Measurements from ENCODE around the gene DCTN1. TPM values are rescaled to one million over a fixed set of nuclear protein-coding genes. Genes with fewer than 3 reads are reported as not detected.

DCTN1 gene
- total RNA-seq, 2 donors from 2014 or later = 93.9 to 294 TPM

DNA sequence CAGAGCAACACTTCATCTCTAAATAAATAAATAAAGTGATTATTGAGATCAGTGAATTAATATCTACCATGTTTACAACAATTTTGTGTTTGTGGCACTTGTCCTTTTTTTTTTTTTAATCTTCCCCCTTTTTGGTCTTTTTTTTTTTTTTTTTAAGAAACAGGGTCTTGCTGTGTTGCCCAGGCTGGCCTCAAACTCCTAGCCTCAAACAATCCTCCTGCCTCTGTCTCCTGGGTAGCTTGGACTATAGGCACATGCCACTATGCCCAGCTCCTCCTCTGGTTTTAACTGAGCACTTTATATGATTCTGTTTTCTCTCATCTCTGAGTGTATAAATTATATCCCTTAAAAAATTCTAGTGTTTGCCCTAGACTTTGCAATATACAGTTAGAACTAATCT, 67.2 kb downstream of the DCTN1 start:
- DNase-seq (ENCODE audit: low spot score) = no peak
- Histone ChIP-seq H3K9me3 (no peaks in the 10 kb centered on the region), H3K27me3 (replicated peaks; ENCODE audit: insufficient read depth) (no peaks in the 10 kb centered on the region), H3K4me1 (replicated peaks) (no peaks in the 10 kb centered on the region), H3K36me3 (no peaks in the 10 kb centered on the region), H3K4me3 (no peak overlapping the region), H3K27ac (no peak overlapping the region)
- intact Hi-C loops (cut with DNase I) = no loop called here
- TF ChIP-seq POLR2AphosphoS5 (IDR thresholded peaks at IDR 0.05) = no peak
- TF ChIP-seq, protein P1, sequence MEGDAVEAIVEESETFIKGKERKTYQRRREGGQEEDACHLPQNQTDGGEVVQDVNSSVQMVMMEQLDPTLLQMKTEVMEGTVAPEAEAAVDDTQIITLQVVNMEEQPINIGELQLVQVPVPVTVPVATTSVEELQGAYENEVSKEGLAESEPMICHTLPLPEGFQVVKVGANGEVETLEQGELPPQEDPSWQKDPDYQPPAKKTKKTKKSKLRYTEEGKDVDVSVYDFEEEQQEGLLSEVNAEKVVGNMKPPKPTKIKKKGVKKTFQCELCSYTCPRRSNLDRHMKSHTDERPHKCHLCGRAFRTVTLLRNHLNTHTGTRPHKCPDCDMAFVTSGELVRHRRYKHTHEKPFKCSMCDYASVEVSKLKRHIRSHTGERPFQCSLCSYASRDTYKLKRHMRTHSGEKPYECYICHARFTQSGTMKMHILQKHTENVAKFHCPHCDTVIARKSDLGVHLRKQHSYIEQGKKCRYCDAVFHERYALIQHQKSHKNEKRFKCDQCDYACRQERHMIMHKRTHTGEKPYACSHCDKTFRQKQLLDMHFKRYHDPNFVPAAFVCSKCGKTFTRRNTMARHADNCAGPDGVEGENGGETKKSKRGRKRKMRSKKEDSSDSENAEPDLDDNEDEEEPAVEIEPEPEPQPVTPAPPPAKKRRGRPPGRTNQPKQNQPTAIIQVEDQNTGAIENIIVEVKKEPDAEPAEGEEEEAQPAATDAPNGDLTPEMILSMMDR (IDR thresholded peaks at IDR 0.05) = no peak
- no peak for TF ChIP-seq POLR2A (IDR thresholded peaks at IDR 0.05)

Small RNA genes within 50 kb of the gene (small RNA-seq; reads per million reads assigned to genes)
- gene RNU6-542P = 0 reads per million in 2 donors
- gene TAF13P2 = 0 reads per million in 2 donors

Other genes starting within 250 kb of the DCTN1 start
- gene BOLA3, start 232.4 kb downstream of the DCTN1 start, total RNA-seq = 10 to 100 TPM; 50.0 to 77.5 TPM
- 10 to 100 TPM; 71.3 to 72.0 TPM for gene MOB1A, start 201.4 kb downstream of the DCTN1 start, total RNA-seq
- gene MTHFD2, start 181.7 kb downstream of the DCTN1 start, total RNA-seq = 10 to 100 TPM; 16.9 to 25.6 TPM
- 10 to 100 TPM in 1 of 2 donors, 1 to 10 TPM in 1; 6.2 to 65.9 TPM for gene SLC4A5, start 36.9 kb downstream of the DCTN1 start, total RNA-seq
- gene C2orf81, start 41.3 kb upstream of the DCTN1 start, total RNA-seq = 1 to 10 TPM; 6.1 to 6.8 TPM
- gene WDR54, start 41.4 kb upstream of the DCTN1 start, total RNA-seq = 10 to 100 TPM; 11.4 to 19.4 TPM
- 10 to 100 TPM; 24.5 to 26.0 TPM for gene RTKN, start 61.6 kb upstream of the DCTN1 start, total RNA-seq
- 10 to 100 TPM; 28.3 to 46.7 TPM for gene INO80B, start 74.8 kb upstream of the DCTN1 start, total RNA-seq
- gene WBP1, start 78.1 kb upstream of the DCTN1 start, total RNA-seq = 100 to 1,000 TPM in 1 of 2 donors, 10 to 100 TPM in 1; 73.3 to 158 TPM
- gene MOGS, start 85.1 kb upstream of the DCTN1 start, total RNA-seq = 10 to 100 TPM; 57.1 to 68.3 TPM
- gene MRPL53, start 92.4 kb upstream of the DCTN1 start, total RNA-seq = 10 to 100 TPM; 28.2 to 63.3 TPM
- gene CCDC142, start 102.7 kb upstream of the DCTN1 start, total RNA-seq = 10 to 100 TPM; 28.0 to 28.3 TPM
- gene TTC31, start 102.8 kb upstream of the DCTN1 start, total RNA-seq = 10 to 100 TPM; 24.0 to 27.6 TPM
- 1 to 10 TPM in 1 of 2 donors, not detected in 1; 1.2 TPM for gene LBX2, start 119.3 kb upstream of the DCTN1 start, total RNA-seq
- 10 to 100 TPM; 13.6 to 14.7 TPM for gene PCGF1, start 127.4 kb upstream of the DCTN1 start, total RNA-seq
- under 1 TPM in 1 of 2 donors, not detected in 1; 0.97 TPM for gene TLX2, start 134.1 kb upstream of the DCTN1 start, total RNA-seq
- not detected for gene DQX1, start 145.9 kb upstream of the DCTN1 start, total RNA-seq
- 100 to 1,000 TPM; 101 to 124 TPM for gene AUP1, start 149.4 kb upstream of the DCTN1 start, total RNA-seq
- gene HTRA2, start 149.6 kb upstream of the DCTN1 start, total RNA-seq = 10 to 100 TPM; 19.1 to 37.9 TPM
- gene LOXL3, start 173.6 kb upstream of the DCTN1 start, total RNA-seq = 10 to 100 TPM in 1 of 2 donors, 1 to 10 TPM in 1; 1.3 to 10.7 TPM
- gene DOK1, start 174.4 kb upstream of the DCTN1 start, total RNA-seq = 10 to 100 TPM in 1 of 2 donors, 1 to 10 TPM in 1; 4.5 to 18.9 TPM